Spleen (tissue), 7 donors: Measurements from ENCODE around the gene RABGGTA.

ENCODE experiments used
- CTCF ChIP-seq, 11 experiments: fragments of 200-600 bp in 7 of 11; fragments of 450-650 bp in 4 of 11; sonication (generic) in 4 of 11; IDR thresholded peaks in 8 of 11; conservative IDR thresholded peaks in 3 of 11; 1 replicate in 7 of 11; 2 replicates in 4 of 11; pipeline versions ENCODE4 v1.4.0 to v1.8.0; 2016 to 2021; ENCODE audit warnings: antibody characterized with exemption in 11 of 11, inconsistent platforms in 4 of 11, mild to moderate bottlenecking in 1 of 11
- POLR2AphosphoS5 ChIP-seq, 3 donors: sonication (generic); formaldehyde crosslinking; IDR thresholded peaks; one replicate each; pipeline ENCODE4 v1.5.1; 2017; ENCODE audit warnings: antibody characterized with exemption in 3 of 3
- donor health status: DM: no; HTN: no; CAD: no; lungs with moderate emphysema.
- donor health status: DM: no; HTN: no; CAD: no.
- donor health status: DM: no; HTN: no; CAD: no.

- TF ChIP-seq CTCF (IDR thresholded peaks at IDR 0.05 in 8 of 11, conservative IDR thresholded peaks at IDR 0.05 in 3 of 11) (no peak), POLR2AphosphoS5 (IDR thresholded peaks at IDR 0.05) (no peak)
These were observed 7.1 kb downstream of the RABGGTA start for GRCh38 chr14:24264298-24264697.
